ENCODE measurements around the gene TMEM150C. TPM values are rescaled to one million over a fixed set of nuclear protein-coding genes. Genes with fewer than 3 reads are reported as not detected.

The TMEM150C gene
- 0.65 and 0.66 TPM in 2 replicates for total RNA-seq (2014; rRNA removed; shearing (Covaris generic))

GRCh38 chr4:82561786-82562563 is at the start of gene TMEM150C:
Gene TMEM150C, minus strand, starts transcription at chr4:82561988. Its CDS starts 57,331 bp downstream, at chr4:82504657.
- DNase-seq, result peak; percentile 49 to 69
- H3K4me1 ChIP-seq, result 0 out of 2 replicates have a peak, but pooled peaks cover 2% of the 10 kb centered on the region
- H3K27me3 ChIP-seq, result peaks cover 6% of the 10 kb centered on the region; the same call in 1 of the 2 replicates
- no peak within 1 kb of the TSS for H3K27ac ChIP-seq
- H3K4me3 ChIP-seq, result peak within 1 kb of the TSS; percentile 63
- H3K9me3 ChIP-seq (replicated peaks), result no peaks in the 10 kb centered on the region
- no peaks in the 10 kb centered on the region for H3K36me3 ChIP-seq

- no peak for DNase-seq
- H3K4me1 ChIP-seq, result no peaks in the 10 kb centered on the region
- H3K36me3 ChIP-seq, result no peaks in the 10 kb centered on the region
- H3K27ac ChIP-seq, result no peak overlapping the region
- no peak overlapping the region for H3K4me3 ChIP-seq
- no peaks in the 10 kb centered on the region for H3K9me3 ChIP-seq (replicated peaks)
- H3K27me3 ChIP-seq, result peaks cover 6% of the 10 kb centered on the region; the same call in 1 of the 2 replicates
Observed at GRCh38 chr4:82611527-82611926, 49.7 kb upstream of the TMEM150C start.

GRCh38 chr4:82610041-82610440 is 48.3 kb upstream of the TMEM150C start:
- DNase-seq, result no peak
- peaks cover 6% of the 10 kb centered on the region; the same call in 1 of the 2 replicates for H3K27me3 ChIP-seq
- H3K36me3 ChIP-seq, result no peaks in the 10 kb centered on the region
- no peak overlapping the region for H3K27ac ChIP-seq
- H3K9me3 ChIP-seq (replicated peaks), result no peaks in the 10 kb centered on the region
- no peak overlapping the region for H3K4me3 ChIP-seq
- H3K4me1 ChIP-seq, result no peaks in the 10 kb centered on the region

- DNase-seq, result no peak
- Histone ChIP-seq H3K4me1 (no peaks in the 10 kb centered on the region), H3K9me3 (replicated peaks) (no peaks in the 10 kb centered on the region), H3K36me3 (no peaks in the 10 kb centered on the region), H3K27ac (no peak overlapping the region), H3K27me3 (no peaks in the 10 kb centered on the region), H3K4me3 (no peak overlapping the region)
Observed at GRCh38 chr4:82606622-82607021, 44.8 kb upstream of the TMEM150C start.

- no peaks in the 10 kb centered on the region for H3K9me3 ChIP-seq (replicated peaks)
- no peak for DNase-seq
Observed at GRCh38 chr4:82604522-82604921, 42.7 kb upstream of the TMEM150C start.

GRCh38 chr4:82601242-82602015 is 39.6 kb upstream of the TMEM150C start:
- Histone ChIP-seq H3K4me1 (no peaks in the 10 kb centered on the region), H3K27me3 (no peaks in the 10 kb centered on the region), H3K4me3 (no peak overlapping the region), H3K9me3 (replicated peaks) (no peaks in the 10 kb centered on the region), H3K36me3 (no peaks in the 10 kb centered on the region), H3K27ac (no peak overlapping the region)
- DNase-seq, result no peak

More at GRCh38 chr4:82604522-82604921, 42.7 kb upstream of the TMEM150C start:
- no peaks in the 10 kb centered on the region for H3K27me3 ChIP-seq
- no peak overlapping the region for H3K4me3 ChIP-seq
- no peaks in the 10 kb centered on the region for H3K36me3 ChIP-seq
- no peak overlapping the region for H3K27ac ChIP-seq
- H3K4me1 ChIP-seq, result no peaks in the 10 kb centered on the region

GRCh38 chr4:82599336-82599735 is 37.5 kb upstream of the TMEM150C start:
- Histone ChIP-seq H3K27me3 (no peaks in the 10 kb centered on the region), H3K36me3 (no peaks in the 10 kb centered on the region), H3K9me3 (replicated peaks) (no peaks in the 10 kb centered on the region), H3K4me1 (no peaks in the 10 kb centered on the region), H3K4me3 (no peak overlapping the region), H3K27ac (no peak overlapping the region)
- peak; percentile 19 to 49 for DNase-seq

GRCh38 chr4:82594456-82594855 is 32.7 kb upstream of the TMEM150C start:
- no peaks in the 10 kb centered on the region for H3K27me3 ChIP-seq
- no peak overlapping the region for H3K27ac ChIP-seq
- no peaks in the 10 kb centered on the region for H3K36me3 ChIP-seq
- no peaks in the 10 kb centered on the region for H3K9me3 ChIP-seq (replicated peaks)
- H3K4me3 ChIP-seq, result no peak overlapping the region
- H3K4me1 ChIP-seq, result no peaks in the 10 kb centered on the region
- no peak for DNase-seq

GRCh38 chr4:82593411-82593810 is 31.6 kb upstream of the TMEM150C start:
- Histone ChIP-seq H3K36me3 (no peaks in the 10 kb centered on the region), H3K4me3 (no peak overlapping the region), H3K27ac (no peak overlapping the region), H3K9me3 (replicated peaks) (no peaks in the 10 kb centered on the region), H3K4me1 (no peaks in the 10 kb centered on the region), H3K27me3 (no peaks in the 10 kb centered on the region)
- no peak for DNase-seq

GRCh38 chr4:82592639-82593038 is 30.9 kb upstream of the TMEM150C start:
- no peaks in the 10 kb centered on the region for H3K4me1 ChIP-seq
- H3K4me3 ChIP-seq, result no peak overlapping the region
- H3K9me3 ChIP-seq (replicated peaks), result no peaks in the 10 kb centered on the region
- DNase-seq, result no peak
- H3K27ac ChIP-seq, result no peak overlapping the region
- H3K27me3 ChIP-seq, result no peaks in the 10 kb centered on the region
- H3K36me3 ChIP-seq, result no peaks in the 10 kb centered on the region

GRCh38 chr4:82591592-82591991 is 29.8 kb upstream of the TMEM150C start:
- no peaks in the 10 kb centered on the region for H3K9me3 ChIP-seq (replicated peaks)
- no peak for DNase-seq
- H3K27me3 ChIP-seq, result no peaks in the 10 kb centered on the region
- H3K4me3 ChIP-seq, result no peak overlapping the region
- H3K4me1 ChIP-seq, result no peaks in the 10 kb centered on the region
- H3K27ac ChIP-seq, result no peak overlapping the region
- no peaks in the 10 kb centered on the region for H3K36me3 ChIP-seq

- H3K9me3 ChIP-seq (replicated peaks), result no peaks in the 10 kb centered on the region
- H3K27me3 ChIP-seq, result no peaks in the 10 kb centered on the region
- no peaks in the 10 kb centered on the region for H3K4me1 ChIP-seq
- H3K4me3 ChIP-seq, result no peak overlapping the region
- no peak for DNase-seq
- H3K36me3 ChIP-seq, result no peaks in the 10 kb centered on the region
- H3K27ac ChIP-seq, result no peak overlapping the region
Observed at GRCh38 chr4:82589756-82590155, 28.0 kb upstream of the TMEM150C start.

- Histone ChIP-seq H3K9me3 (replicated peaks) (no peaks in the 10 kb centered on the region), H3K4me3 (no peak overlapping the region), H3K4me1 (no peaks in the 10 kb centered on the region), H3K27ac (no peak overlapping the region), H3K36me3 (no peaks in the 10 kb centered on the region), H3K27me3 (no peaks in the 10 kb centered on the region)
- DNase-seq, result no peak
Observed at GRCh38 chr4:82588771-82589270, 27.0 kb upstream of the TMEM150C start.

GRCh38 chr4:82587826-82588540 is 26.2 kb upstream of the TMEM150C start:
- DNase-seq, result no peak
- H3K4me3 ChIP-seq, result no peak overlapping the region

More at GRCh38 chr4:82587826-82588540, 26.2 kb upstream of the TMEM150C start:
- Histone ChIP-seq H3K27me3 (no peaks in the 10 kb centered on the region), H3K36me3 (no peaks in the 10 kb centered on the region), H3K27ac (no peak overlapping the region), H3K9me3 (replicated peaks) (no peaks in the 10 kb centered on the region), H3K4me1 (no peaks in the 10 kb centered on the region)

Data from SJCRH30 (cell line).